GM19463 (cell line): Measurements from ENCODE around the gene SNRPA1.

Source experiments
- ATAC-seq: cut with Tn5 transposase; IDR thresholded peaks from one replicate; pipeline ENCODE4 v1.9.1; 2021; ENCODE audit warnings: mild to moderate bottlenecking, moderate library complexity; ENCODE audit not compliant: unreplicated experiment

Gene SNRPA1

DNA sequence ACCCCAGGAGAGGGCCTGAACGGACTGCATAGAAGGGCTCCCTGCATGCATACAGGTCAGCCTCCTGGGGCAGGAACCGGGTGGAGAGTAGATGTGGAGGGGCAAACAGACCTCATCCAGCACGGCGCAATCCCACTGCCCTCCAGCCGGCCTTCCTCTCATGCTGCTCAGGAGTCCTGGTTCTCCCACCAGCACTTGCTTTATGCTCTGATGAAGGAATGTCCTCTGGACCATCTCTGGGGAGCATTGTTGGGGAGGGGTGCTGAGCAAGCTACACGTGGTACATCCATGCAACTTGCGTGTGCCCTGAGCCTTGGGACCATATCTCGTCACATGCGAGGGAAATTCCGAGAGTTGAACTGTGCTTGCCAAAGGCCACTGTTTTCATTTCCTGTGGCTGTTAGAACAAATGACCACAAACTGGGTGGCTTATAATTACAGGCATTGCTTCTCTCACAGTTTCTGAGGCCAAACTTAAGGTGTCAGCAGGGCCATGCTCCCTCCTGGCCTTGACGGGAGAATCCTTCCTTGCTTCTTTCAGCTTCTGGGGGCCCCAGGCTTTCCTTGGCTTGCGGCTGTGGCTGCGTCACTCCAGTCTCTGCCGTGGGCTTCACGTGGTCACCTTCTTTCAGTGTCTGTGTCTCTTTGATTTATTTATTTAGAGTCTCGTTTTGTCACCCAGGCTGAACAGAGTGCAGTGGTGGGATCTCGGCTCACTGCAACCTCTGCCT, 30.0 kb downstream of the SNRPA1 start:
- ATAC-seq: peak; percentile 71

DNA sequence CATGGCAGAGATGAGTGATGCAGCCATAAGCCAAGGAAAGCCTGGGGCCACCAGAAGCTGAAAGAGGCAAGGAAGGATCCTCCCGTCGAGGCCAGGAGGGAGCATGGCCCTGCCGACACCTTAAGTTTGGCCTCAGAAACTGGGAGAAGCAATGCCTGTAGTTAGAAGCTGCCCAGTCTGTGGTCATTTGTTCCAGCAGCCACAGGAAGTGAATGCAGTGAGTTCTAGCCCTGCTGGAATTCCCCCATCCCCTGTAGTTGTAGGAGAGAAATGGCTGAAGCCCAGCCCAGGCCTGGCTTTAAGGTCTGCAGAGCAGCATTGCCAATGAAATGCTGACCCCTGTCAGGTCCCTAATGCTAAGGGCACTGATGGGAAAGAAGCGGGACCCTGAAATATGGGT, 31.0 kb downstream of the SNRPA1 start:
- peak; percentile 44 for ATAC-seq

DNA sequence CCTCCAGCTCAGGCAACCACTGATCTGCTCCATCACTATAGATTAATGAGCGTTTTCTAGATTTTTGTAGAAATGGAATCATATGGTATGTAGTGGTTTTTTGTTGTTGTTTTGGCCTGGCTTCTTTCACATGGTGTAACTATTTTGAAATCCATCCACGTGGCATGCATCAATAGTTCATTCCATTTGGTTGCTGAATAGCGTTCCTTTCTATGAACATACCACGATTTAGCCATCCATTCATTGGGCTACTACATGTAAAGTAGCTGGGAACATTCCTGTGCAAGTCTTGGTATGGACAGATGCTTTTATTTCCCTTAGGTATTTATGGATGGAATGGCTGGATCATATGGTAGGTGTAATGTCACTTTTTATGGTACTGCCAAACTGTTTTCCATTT, 32.5 kb downstream of the SNRPA1 start:
- ATAC-seq: no peak

DNA sequence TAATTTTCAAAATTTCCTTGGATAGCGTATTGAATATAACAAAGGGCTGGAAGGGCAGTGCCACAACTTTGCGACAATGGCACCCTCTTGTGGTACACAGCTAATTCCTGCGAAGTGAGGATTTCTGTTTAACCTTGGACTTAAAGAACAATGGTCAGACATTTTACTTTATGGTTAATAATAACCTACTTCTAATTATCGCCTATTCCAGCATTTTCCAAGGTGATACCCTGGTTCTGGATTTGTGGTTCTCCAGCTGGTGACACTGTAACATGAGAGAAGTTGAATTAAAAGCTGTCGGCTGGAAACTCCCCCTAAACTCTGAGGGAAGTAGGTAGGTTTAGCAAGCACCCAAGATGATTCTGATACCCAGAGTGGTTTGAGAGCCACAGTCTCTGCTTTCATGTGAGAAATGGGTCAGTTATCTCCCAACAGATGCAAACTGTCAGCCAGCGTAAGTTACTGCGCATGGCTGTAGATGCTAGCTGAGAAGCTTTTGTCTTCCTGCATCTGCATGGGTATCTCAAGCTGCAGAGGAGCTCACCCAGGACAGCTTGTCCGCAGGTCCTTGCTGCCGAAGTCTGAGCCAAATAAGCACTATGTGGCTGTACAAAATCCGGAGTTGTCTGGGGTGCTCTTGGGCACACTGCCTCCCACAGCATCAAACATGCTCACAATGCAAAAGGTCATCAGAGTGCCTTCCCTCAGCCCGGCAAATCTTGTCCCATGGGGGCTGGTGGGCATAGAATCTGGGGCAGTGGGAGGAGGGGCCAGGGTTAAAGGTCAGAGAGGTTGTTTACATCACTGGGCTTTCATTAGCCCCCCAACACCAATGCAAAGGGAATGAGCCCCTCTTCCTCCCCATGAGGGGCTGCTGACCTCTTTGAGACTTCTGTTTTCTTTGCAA, 36.6 kb downstream of the SNRPA1 start:
- ATAC-seq: peak; percentile 48

DNA sequence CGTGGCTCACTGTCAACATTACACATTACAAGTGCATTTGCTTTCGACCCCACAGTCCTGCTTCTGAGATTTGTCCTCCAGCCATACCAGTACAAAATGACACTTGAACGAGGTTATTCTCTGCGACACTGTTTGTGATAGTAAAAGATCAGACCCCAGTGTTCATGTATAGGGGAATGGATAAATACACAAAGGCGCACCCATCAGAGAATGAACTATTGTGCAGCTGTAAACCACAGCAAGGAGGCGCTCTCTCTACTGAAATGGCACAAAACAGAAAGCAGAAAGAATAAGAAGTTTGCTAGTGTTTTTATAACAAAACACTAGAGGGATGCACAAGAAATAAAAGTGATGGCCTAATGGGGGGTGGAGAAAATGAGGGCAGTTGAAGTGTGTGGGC, 38.3 kb downstream of the SNRPA1 start:
- no peak for ATAC-seq

DNA sequence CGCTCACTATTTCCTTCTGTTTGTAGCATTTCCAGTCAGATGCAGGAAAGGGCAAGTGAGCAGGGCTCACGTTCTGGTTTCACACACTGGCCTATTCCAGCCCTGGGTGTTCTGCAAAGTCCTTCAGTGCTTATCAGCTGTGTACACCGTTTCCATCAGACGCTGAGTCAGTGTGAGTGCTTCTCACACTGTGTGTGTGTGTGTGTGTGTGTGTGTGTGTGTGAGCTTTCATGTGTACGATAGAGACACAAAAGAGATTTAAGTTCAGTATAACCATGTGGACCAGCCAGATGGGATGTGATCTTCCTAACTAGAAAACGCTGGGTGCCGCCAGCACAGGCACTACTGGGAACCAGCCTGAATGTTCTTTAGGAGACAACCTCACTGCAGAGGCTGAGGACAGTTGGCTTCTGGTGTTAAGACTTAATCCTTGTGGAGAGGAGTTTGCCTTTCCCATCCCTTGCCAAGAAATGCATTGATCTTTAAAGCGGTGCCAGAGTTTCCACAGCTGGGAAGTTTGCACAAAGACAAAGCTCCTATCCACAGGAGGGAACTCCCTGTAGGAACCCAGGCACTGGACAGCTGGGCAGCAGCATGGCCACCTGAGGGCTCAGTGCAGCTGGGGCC, 39.3 kb downstream of the SNRPA1 start:
- ATAC-seq: no peak

DNA sequence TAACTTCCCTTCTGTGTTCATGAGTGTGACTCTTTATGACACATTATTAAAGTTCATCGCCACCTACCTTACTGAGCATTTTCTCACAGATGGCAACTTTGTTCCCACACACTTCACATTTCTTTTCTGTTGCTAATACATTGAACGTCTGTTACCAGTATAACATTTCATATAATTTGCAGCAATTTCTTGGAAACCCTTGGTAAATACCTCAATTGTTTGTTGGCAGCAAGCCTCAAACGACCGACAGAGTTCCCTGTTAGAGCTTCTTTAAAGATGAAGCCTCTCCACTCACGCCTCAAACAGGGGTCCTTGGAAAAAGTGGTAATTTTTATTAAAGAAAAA, 40.0 kb downstream of the SNRPA1 start:
- ATAC-seq: no peak

DNA sequence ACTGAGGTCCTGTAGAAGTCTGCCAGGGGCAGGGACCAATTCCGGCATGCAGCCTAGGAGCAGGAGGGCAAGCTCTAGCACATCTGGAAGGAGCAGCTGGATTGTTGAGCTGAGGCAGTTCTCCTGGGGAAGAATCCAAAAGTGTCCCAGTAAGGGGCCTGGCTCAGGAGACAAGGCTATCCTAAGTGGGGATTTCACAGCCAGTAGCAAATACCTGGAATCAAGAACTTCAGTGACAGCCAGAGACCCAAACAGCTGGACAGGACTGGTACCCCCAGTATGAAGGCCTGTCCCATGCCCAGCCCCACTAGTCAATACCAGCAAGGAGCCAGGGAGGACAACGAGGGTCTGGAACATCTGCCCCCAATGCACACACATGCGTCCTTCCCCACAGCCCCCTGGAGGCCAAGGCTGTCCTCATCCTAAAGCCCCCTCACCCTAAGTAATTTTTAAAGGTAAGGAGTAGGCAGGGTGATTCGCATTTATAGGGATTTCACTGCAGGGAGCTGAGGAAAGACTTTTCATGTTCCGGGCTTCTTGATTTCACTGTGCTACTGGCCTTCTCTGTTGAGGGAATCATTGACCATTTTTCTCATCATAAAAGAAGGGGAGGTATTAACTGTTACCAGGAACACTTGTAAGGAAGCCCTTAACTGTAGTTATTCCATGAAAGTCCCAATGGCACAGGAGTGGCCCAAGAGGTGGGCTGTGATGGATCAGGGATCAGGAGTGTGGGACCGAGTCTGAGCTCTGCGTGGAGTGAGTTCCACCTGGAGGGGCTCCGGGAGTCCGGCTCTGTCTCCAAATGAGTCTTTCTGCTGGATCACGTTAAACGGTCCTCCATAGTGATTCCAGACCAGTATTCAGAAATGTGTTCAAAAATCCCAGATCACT, 40.6 kb downstream of the SNRPA1 start:
- no peak for ATAC-seq

DNA sequence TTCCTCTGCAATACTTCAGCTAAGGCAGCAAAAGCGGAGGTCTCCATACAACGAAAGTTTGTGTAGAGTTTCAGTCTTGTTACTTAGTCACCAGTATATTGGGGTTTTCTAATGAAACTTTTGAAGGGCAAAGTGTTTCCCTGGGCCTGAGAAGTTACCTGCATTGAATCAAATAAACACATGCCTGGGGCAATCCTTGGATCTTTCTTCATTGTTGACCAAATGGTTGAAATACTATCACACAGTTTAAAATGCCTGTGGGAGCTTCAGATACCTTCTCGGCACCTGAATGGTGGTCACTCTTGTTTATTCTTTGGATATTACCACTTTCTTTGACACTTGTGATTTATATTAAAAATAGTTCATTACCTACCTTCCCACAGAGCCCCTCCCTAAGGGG, 42.2 kb downstream of the SNRPA1 start:
- ATAC-seq: no peak

DNA sequence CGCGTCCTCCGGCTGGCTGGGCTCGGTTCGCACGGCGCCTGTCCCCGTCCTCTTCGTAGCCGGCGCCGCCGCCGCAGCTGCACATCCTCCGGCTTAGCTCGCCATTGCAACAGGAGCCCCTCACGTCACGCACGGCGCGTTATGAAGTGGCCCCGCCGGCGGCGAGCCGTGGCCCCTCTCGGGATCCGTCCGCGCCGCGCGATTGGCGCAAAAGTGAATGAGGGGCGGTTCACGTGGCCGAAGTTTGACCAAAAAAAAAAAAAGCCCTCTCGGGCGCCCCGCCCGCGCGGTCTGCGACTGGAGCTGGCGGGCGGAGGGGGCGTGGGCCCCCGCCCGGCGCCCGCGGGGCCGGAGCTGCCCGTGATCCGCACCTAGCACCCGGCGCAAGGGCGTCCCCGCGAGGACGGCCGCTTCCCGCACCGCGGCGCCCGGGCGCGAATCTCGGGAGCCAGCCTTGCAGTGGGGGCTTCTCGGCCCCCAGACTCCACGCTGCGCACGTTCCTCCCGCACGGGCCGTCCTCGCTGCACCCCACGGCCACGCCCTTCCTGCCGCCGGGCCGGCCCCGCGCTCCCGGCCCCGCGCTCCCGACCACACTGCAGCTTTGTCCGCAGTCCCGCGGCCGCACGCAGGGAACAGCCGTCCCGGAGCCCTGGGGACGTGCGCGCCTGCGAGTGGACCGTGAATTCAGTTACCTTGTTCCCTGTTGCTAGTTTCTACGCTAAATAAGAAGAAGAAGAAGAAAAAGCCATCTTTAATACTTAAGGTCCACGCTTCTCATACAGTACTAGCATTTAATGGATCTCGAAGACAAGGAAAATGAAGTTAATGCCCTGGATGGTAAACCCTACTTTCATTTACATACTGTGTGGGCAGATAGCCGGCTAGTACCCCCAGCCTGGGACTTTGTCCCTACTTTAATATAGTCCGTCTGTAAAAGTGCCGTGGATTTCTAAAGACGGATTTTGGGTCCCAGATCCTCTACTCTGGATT, 42.9 kb downstream of the SNRPA1 start, which contains the start of gene CHSY1:
TSS of gene CHSY1 (minus strand) at position 219 of the 991 bp plus-strand sequence. CDS start 592 bp downstream, outside the sequence.
- peak; percentile 68 for ATAC-seq

DNA sequence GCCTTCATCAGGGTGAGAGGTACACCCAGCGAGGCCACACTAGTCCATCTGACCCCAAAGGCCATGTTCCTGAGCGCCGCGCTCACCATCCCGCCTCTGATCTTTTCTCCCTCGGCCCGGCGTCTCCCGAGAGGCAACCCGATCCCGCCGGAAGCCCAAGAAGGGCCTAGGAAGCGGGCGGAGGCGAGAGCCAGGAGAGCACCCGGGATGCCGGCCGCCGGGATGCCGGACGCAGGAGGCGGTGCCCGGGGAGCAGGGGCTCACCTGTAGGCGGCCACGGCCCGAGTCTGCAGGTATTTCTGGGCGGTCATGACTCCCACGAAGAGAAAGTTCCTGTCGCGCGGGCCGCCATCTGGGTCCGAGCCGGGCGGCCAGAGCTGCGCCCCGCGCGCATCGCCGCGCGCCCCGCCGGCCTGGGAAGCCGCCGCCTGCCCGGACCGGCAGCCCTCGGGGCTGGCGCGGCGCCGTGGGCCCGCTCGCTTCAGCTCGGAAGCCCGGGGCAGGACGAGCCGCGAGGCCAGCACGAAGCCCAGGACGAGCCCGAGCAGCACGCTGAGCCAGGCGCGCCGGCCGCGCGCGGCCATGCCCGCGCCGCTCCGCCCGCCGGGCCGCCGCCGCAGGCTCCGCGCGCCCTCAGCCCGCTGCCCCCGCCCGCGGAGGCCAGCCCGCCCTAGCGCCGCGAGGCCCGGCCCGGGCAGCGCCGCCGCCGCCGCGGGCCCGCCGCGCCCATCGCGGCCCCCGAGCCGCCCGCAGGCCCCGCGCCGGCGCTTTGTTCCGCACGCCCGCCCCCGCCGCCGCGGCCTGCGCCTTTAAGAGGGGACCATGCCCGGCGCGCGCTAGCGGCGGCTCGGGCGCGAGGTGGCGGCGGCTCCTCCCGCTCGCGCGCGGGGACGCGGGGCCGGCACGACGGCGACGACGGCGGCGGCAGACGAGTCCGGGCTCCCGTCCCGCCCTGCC, 43.9 kb downstream of the SNRPA1 start:
- peak; percentile 36 for ATAC-seq

DNA sequence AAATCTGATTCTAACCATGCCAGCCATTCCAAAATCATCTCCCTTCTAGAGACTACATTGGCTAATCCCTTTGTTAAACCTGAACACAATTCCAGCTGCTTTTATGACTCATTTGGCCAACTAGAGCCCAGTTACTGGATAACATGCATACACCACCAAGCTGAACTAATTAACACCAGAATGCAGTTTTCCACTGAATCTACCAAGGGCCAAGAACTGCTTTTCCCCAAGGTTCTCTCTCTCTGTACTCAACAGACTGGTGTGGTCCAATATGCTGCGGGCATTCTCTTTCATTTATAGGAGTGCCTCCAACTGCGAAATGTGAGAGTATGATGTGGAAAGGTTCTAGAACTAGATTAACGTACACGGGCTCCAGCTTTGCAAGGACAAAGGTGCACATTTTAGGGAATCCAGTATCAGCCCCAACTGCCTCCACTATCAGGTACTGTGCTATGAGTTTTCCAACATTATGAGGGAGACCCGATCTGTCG, 44.7 kb downstream of the SNRPA1 start:
- no peak for ATAC-seq

DNA sequence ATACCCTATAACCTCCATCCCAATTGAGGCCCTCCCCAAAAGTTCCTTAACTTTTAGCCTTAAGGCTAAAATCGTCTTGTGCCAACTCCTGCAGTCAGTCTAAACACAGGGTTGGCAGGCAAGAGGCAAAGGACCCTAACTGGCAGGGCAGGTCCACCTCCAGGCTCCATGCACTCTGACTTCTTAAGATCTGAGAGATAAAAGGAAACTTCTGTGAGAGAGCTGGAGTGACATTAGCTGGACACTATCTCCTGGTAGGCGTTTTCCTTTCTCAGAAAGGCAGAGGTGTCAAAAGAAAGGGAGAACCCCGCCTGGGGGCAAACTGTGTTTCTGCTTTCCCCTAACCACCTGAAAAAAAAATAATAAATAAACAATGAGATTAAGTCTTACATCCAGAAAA, 46.8 kb downstream of the SNRPA1 start:
- no peak for ATAC-seq

DNA sequence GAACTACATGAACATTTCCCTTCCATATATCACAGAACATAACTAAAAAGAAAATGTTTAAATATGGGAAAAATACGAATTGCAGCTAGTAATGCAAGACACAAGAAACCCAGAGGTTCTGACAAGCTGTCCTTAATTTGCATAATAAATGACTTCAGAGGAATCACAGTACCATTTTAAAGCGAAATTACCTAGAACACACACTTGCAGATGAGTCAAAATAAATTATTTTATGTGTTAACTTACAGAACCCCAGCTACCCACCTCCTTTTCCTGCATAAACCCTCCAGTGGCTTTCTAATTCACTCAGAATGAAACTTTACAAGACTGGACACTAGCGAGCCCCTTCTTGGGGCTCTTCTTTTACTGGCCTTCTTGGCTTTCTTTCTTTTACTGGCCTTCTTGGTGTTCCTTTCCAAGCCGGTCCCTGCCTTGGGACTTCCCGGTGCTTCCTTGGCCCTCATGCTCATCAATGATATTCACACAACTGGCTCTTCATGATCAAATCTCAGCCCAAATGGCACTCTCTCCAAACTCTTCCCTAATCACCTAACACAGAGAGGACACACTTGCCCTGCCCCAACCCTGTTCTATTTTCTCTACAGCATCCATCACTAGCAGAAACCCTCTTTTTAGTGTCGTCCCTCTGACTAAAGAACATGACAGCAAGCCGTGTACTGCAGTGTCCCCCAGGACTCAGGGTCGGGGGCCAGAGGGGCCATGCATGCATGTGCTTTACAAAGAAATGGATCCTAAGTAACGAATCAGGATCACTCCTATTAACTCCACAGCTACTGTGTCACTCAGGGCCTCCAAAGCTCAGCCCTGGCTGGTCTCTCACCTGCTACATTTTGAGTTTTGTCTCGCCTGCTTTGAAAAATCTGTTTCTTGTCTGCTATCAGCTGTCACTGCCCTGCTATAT, 48.0 kb downstream of the SNRPA1 start:
- ATAC-seq: no peak

DNA sequence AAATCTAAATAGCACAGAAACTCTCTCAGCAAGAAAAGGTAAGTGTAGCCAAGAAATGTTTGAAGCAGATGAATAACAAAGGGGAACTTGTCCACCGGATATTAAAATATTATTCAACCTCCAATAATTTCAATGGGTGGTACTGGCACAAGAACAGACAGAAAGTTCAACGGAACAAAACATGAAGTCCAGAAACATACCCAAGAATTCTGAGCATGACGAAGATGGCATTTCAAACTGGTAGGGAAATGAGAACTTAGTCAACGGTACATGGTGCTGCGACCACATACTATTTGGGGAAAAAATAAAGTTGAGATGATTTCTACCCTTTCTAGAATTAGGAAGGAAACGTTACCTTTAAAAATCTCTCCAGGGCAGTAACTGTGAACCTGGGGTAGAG, 48.7 kb downstream of the SNRPA1 start:
- ATAC-seq: no peak

DNA sequence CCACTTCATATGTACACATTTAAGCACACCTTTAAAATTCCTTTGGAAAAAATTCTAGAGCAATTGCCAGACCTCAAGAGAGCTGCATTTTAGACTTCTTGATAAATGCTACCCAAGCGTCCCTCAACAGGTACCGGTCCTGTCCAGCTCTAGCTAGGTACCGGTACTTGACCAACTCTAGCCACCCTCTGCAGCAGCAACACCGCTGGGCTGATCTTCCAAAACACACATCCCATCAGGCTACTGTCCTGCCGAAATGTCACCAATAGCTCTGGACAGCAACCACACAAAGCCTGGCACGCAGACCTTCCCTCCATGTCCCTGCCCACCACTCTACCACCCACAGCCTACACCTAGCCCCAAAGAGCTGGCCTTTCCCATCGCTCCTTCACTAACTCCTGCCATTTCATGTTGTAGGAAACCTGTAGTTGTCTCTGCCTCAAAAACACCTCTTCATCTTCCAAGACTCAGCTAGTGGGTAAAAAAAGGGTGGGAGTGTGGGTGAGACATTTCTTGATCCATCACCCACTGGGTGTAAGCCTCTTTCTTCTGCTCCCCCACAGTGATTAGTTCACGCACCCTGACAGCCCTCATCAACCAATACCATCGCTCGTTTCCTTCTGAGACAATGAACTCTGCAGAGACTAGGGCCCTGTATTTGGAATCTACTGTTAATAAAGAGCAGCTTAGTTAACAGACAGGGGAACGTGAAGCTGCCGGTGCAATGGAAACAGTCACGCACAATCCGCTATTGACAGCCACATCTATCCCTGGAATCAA, 50.0 kb downstream of the SNRPA1 start:
- ATAC-seq: no peak
